SH-SY5Y (cell line): Measurements from ENCODE around the gene CSMD2.

ENCODE experiments used
- GATA2 ChIP-seq: IDR thresholded peaks from 2 replicates; pipeline ENCODE4 v1.6.1; 2011; ENCODE audit warnings: mild to moderate bottlenecking, low read depth, low read length
- GATA3 ChIP-seq: IDR thresholded peaks from 2 replicates; pipeline ENCODE4 v1.6.1; 2011; ENCODE audit warnings: low read depth, mild to moderate bottlenecking, low read length, moderate library complexity

GRCh38 chr1:34212673-34213072, 47.6 kb upstream of the CSMD2 start:
- TF ChIP-seq GATA2 (no peak), GATA3 (no peak)
